Stimulated activated naive CD4-positive, alpha-beta T cell (primary cell): ENCODE results near the gene REG4.
"Not testable (repeated sequence)": the region's sequence is repeated elsewhere in the genome, so short reads cannot be mapped to it uniquely, and the experiment has no call there.

Source experiments
- DNase-seq, 6 experiments: peaks; one replicate each; lab custom pipeline; 2025; lab: John Stamatoyannopoulos, UW

Gene REG4

DNA sequence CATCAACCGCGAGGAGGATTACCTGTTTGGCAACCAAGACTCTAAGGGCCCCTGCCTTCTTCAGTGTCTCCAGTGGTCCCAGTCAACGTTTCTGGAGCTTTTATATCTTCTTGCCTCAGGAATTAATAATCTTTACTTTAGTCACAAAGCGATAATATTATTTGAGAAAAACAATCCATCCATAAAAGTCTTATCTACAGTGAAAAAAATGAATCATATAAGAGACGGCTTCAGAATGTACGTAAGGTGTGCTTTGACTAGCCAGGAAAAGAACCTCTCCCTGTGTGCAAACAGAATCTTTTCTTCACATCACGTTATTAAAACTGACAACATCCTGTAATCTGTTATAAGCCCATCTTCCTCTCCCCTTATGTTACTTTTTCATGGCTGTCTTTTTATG, at the start of gene REG4:
TSS of gene REG4 (minus strand) at position 74 of the 400 bp plus-strand sequence. CDS start 2,691 bp downstream, outside the sequence.
- DNase-seq: no peak

DNA sequence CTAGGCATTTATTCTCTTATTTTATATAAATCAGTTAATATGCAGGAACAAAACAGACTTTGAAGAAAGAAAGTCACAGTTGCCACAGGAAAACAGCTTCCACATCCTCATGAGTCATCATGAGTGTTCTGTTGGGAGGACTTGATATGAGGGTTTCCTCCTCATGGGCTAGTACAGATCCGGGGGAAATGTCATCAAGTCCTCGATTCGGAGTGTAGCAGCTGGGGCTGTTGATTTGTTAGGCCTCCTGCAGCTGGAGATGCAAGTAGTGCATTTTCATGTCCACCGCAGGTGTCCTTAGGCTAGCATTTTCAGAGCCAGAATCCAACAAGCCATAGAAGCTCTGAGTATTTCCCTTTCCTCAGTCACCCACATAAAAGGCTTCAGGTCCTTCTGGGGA, 48.4 kb upstream of the REG4 start:
- DNase-seq: no peak

DNA sequence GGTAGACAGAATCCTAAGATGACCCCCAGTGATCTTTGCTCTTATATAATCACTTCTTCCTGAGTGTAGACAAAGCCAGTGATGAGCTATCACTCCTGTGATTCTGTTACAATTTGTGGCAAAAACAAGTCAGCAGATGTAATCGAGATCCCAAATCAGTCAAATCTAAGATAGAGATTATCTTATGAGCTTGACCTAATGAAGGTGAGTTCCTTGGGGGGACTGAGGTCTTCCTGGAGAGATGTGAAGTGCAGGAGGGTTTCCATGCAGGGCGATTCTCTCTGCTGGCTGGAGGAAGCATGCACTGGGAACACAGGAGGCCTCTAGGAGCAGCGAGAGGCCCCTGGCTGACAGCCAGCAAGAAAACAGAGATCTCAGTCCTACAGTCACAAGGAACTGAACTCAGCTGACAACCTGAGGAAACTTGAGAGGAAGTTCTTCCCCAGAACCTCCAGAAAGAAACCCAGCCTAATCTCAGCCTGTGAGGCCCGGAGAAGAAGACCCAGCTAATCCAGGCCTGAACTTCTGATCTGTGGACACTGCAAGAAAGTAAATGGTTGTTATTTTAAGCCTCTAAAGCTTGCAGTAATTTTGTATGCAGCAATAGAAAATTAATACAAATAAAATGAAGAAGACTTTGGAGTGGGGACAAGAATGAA, 47.4 kb upstream of the REG4 start:
- DNase-seq: not testable (repeated sequence)

DNA sequence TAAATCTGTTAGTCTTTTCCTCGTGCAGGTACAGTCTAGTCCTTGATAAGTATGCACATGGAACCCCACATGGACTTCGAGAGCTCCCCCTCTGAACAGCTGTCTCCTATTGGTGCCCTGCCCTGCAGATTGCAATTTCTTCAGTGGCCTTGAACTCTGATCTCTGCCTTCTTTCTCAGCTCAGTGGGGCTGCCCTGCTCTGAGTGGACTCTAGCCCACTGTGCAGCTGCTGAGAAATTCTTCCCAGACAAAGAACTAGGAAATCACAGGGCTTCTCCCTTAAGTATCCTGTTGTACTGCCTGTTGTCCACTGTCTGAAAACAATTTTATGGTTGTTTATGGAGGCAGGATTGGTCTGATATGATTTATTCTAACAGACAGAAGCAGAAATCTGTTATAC, 46.9 kb upstream of the REG4 start:
- DNase-seq: no peak

DNA sequence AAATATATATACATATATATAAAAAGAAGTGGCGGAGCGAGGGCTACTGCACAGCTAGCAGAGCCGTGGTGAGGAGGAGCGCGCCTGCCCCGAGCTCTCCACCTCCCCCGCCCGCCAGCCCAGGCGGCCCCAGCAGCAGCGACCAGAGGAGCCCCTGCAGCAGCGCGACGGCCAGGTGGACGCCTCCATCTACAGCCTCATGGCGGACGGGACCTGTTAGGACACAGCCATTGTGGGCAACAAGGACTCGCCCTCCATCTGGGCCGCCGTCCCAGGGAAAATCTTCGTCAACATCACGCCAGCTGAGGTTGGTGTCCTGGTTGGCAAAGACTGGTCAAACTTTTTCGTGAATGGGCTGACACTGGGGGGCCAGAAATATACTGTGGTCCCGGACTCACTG, 41.9 kb upstream of the REG4 start:
- DNase-seq: no peak

DNA sequence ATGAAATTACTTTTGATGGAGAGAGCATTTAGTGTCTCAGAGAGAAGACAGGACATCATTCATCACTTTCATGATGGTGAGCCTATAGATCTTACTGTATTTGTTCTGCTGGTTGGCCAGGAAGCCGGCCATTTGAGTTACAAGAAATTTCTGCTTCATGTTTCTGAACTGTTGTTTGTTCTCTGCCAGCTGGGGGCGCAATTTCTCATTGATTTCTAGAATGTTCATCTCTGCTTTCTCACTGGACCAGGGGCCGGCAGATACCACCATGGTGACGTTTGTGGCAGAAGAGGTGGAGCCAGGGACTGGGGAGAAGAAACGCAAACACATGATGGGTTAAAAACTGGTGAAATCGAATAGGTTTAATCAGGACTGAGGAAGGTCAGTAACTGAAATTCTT, 32.9 kb upstream of the REG4 start:
- DNase-seq: not testable (repeated sequence)

DNA sequence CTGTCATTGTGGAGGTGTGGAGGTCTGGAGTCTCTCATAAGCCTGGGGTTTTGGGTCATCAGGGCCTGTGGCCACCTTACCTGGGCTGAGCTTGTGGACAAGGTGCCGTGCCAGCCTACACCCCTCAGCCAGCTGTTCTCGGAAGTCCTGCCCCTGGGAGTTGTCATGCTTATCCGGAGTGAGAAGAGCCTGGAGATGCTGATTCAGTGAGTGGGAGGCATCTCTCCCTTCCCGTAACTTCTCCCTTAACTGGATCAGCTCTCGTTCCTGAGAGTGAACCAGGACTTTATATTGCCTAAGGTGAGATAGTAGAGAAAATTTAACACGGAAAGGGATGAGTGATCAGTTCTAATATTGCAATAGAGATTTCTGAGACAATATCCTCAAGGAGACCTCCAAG, 30.0 kb upstream of the REG4 start:
- no peak for DNase-seq

DNA sequence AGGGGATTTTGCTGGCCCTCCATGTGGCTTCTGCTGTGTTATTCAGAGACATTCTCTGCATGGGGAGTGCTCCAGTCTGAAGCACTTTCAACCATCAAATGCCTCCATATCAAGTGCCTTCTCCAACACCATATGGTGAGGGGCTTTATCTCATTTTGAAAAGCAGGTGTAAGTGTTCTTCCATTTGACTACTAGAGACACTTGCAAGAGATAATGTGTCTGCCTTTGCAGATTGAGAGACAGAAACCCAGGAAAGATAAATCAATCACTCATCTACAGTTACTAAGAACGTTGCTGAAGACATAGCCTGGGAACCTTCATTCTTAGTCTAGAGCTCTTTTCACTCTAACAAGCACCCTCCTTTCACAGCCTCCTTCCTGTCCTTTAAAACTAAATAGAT, 29.5 kb upstream of the REG4 start:
- DNase-seq: no peak

DNA sequence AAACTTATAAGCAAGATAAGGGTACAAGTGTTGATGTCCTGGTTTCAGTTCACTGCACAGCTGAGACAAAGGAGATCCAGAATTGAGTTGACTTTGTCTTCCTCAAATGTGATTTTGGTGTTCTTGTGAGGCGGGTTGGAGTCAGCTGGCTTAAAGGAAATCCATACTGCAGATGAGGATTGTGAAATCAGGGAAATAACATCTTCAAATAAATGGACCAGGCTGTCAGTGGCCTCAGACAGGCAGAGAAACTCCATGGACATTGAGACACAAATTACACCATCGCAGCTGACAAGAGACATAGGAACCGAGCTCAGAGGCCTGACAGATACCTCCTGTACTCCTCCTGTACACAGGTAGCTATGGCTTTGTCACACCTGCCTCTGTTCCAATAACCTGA, 27.0 kb upstream of the REG4 start:
- no peak for DNase-seq

DNA sequence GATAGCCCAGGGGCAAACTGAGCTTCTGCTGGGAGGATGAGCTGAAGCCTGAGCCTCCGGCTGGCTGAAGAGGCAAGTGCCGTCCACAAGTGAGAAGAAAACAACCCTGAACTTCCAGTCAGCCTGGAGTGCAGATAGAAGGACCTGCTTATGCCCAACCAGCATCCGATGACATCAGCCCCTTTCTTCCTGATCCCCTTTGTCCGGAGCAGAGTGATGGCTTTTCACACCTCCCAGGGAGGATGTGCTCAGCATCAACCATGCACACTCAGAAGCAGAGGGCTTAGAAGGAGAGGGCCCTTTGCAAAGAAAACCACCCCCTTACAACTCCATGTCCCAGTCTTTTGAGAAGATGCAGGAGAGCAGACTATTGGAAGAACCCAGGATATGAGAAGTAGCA, 23.7 kb upstream of the REG4 start:
- DNase-seq: no peak

DNA sequence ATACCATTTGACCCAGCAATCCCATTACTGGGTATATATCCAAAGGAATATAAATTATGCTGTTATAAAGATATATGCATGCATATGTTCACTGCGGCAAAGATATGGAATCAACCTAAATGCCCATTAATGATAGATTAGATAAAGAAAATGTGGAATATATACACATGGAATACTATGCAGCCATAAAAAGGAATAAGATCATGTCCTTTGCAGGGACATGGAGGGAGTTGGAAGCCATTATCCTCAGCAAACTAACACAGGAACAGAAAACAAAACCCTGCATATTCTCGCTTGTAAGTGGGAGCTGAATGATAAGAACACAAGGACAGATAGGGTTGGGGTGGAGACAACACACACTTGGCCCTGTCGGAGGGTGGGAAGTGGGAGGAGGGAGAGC, 19.8 kb upstream of the REG4 start:
- DNase-seq: no peak

DNA sequence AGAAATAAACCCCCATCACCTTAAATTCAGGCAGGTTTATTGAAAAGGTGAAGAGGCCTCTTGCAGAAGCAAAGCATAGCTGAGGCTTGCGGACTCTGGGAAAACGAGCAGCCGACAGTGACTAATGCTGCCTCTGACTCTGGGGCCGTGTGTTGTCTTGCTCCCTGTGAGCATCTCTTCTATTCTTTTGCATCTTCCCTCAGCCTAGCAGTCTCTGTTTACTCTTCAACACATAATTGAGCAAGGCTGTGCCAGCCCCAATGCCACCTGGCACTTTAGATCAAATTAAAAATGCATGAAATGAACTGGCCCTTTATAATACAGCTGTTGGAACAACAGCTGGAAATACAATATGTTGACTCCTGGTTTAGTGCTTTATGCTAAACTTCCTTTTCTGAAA, 18.4 kb upstream of the REG4 start:
- DNase-seq: no peak

DNA sequence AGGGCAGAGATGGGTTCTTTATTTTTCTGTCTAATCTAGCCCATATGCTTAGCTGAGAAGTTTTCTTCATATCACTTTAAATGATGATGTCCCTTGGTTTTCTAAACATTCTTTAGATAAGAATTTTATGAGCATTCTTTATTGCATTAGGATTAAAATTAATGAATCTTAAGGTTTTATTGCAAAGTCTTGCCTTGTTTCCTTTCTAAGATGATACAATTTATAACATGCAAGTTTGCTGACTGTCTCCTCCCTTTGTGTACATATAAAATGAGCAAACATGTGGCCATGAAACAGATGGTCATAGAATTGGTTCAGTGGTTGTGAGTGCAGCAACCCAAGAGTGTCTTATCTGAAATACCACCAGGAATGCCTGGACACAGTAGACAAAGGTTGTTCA, 17.7 kb upstream of the REG4 start:
- not testable (repeated sequence) for DNase-seq

DNA sequence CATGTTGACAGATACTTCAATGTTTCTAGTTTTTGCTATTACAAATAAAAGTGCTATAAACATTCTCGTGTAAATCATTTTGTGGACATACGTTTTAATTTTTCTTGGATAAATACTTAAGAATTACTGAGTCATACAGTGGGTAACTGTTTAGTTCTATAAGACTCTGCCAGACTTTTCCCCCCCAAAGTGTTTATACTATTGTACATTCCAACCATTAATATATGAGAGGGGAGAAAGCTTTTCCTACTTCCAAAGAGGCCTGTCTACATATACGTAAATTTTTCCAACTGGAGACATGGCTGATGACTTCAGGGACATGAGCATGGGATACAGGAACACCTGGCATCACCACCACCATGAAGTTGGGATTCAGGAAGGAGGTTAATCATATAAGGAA, 17.0 kb upstream of the REG4 start:
- DNase-seq: no peak

DNA sequence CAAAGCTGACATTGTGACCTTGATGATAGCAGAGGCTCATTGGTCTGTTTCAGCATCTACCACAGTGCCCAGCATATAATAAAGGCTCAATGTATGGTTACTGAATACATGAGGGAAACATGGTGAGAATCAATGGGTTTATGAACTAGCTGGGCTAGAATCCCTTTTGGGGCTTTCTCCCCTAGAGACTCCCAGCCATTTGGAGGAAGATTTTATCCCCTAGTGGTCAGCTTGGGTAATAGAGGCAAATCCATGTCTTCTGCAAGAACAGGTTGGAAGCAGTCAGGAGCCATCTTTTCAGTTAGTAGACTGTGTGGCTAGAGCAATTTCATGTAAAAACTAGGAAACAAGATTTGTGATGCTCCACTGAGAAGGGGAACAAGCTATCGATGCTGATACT, 15.8 kb upstream of the REG4 start:
- no peak for DNase-seq

DNA sequence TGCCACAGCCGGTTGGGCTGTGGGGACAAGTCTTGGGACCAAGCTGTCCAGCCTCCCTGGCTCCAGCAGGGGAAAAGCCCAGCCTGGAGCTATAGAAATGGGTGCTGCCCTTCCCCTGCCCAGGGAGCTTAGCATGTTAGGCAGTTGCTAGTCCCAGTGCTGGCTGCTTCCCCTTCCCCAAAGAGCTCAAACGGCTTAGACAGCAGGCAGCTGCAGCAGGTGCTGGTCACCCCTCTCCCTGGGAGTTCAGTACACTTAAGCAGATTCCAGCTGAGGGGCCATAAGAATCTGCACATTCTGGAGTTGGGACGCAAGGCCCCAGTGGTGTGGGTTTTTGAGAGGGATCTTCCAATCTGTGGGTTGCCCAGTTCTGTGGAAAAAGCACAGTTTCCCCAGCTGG, 11.1 kb upstream of the REG4 start:
- no peak for DNase-seq

DNA sequence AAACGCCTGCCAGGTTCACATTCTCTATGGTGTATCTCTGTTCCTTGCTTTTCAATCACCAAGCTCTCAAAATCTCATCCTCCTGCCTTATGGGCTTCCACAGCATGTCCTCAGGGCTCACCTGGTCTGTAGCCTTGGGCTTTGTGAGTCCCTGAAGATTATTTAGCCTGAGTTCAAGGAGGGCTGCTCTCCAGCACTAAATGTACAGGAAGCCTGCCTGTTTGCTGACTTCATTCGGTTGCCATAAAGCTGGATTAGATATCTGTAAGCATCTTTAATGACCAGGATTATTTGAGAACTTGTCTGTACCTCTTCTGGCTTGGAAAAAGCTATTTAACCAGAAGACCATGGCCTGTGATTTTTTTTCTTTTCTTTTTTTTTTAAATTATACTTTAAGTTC, 6.9 kb upstream of the REG4 start:
- no peak for DNase-seq

DNA sequence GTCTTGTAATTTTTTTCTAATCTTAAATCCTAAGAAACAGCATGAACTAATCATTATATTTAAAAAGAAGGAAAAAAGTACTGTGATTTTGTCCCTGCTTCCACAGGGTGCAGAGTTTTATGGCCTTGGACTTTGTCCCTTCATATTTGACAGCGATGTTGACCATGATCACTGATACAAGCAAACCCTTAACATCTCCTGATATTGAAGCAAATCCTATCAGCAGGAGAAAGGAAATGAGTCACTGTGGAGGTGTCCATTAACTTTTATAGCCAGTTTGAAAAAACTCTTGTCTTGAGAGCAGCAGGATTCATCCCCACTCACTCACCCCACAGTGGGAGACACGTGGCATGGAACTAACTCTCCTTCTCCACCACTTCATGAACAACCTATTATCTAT, 5.1 kb upstream of the REG4 start:
- no peak for DNase-seq

DNA sequence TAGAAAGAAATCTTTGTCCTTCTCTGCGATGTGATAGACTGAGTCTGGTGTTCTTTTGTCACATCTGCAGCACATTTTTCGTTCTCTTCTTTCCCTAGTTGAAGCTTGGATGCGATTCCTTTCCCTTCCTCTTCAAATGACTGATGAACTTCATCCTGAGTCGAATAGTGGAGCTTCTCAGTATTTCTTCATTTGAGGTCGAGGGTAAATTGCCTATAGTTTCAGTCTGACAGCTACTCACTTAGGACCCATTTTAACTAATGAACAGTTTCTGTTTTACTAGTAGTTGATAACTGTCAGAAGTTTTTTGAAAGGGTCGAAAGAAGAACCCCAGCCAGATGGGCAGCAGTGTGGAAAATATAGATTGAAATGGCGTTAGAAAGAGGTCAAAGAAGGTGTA, 4.7 kb upstream of the REG4 start:
- no peak for DNase-seq

DNA sequence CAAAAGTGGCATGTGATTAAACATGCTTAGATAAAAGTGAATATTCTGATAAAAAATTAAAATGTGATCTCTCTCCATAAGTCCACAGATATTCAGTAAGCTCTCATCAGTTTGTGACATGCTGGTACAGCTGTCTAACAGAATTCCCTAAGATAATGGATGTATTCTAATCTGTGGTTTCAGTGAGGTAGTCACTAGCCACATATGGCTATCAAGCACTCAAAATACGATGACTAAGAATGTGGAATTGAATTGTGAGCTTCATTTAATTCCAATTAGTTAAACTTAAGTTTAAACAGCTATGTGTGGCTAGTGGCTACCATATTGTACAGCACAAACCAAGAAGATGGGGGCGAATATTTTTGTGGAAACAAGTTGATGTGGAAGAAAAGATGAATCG, 4.1 kb upstream of the REG4 start:
- no peak for DNase-seq

DNA sequence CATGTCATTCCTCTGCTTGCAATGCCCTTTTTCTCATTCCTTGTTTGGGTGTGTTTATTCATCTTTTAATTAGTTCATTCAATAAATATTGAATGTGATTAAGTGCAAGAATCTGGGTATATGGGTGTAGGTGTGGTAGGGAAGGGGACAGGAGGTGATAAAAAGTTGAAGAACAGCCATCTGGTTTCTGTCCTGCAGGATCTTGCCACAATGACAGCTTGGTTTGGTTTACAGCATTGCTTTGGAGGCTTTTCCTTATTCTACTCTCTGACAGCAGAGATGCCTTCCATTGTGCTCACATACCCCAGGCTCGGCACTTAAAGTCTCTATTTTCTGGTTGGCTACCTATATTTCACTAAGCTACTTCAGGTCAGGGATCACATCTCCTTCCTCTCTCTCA, 3.0 kb upstream of the REG4 start:
- DNase-seq: no peak

DNA sequence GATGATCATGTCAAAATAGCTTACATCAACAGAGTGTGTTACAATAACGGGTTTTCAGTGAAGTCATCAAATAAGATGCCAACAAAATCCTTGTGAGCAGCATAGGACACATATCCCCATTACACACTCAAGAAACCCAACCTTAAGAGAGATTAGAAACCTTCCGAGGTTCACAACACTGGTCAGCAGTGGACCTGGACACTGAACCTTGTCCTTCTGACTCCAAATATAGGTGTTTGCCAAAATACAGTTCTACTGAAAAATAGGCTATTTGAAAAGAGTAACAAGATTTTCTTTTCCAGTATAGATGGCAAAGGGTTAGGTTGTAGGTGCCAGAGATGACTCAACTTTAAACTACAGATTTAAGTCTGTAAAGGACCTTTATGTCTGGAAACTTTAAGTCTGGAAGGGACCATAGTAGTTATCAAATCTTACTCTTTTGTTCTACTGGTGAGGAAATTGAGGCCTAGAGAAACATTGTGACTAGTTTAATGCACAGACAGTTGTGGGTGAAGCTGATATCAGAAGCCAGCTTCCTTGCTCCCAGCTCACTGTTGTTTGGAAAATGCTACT, 811 bp upstream of the REG4 start:
- DNase-seq: no peak

DNA sequence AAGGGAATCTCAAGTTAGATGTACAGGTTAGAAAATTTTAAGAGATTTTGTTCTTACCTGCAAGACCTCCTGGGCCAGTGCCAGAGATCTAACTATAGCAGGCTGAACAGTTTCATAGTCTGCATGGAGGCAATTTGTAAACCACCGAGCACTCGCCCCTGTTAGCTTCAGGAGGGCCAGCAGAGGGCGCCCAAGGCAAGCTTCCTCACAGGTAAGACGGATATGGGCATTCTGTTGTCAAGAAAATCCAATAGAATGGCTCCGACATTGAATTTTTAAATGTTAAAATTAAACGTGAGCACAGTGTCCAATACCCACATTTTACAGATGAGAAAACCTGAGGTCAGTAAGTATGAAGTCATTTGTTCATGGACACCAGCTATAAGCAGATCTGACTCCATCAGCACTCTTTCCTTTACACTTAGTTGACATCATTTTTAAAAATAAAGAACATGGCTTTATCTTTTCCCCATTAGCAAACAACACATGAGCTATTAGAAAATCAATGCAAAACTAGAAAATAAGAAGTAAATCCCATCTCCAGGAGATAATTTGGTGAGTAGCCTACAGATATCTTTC, 2.2 kb downstream of the REG4 start:
- peak; percentile 11 to 66 (median 41) for DNase-seq

DNA sequence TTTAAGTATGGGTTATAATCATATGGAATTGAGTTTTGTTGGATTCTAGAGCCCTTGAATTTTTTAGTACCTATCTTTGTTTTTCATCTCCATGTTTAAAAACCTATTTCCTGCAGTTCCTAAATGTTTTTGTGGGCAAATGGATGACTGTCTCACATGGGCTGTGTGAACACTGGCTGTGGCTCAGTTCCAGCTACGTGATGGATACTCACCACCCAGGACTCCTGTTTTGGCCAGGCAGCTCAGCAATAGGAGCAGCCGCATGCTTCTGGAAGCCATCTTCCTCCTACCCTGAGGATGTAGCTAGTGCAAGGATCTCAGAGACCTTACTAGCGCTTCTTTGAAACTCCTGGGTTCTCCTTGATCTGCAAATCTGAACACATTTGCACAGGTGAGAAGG, 2.8 kb downstream of the REG4 start:
- DNase-seq: no peak
